GM21360 (cell line): Measurements from ENCODE around the gene VWA7.

Experiments
- ATAC-seq: cut with Tn5 transposase; IDR thresholded peaks from one replicate; pipeline ENCODE4 v1.9.1; 2021; ENCODE audit warnings: mild to moderate bottlenecking, moderate library complexity; ENCODE audit not compliant: unreplicated experiment

VWA7 gene

GRCh38 chr6:31732029-31732428 lies 45.1 kb downstream of the VWA7 start:
- no peak for ATAC-seq

GRCh38 chr6:31730631-31731086 lies 46.5 kb downstream of the VWA7 start:
- no peak for ATAC-seq

- no peak for ATAC-seq
Observed at GRCh38 chr6:31729979-31730630, 47.0 kb downstream of the VWA7 start.

DNA sequence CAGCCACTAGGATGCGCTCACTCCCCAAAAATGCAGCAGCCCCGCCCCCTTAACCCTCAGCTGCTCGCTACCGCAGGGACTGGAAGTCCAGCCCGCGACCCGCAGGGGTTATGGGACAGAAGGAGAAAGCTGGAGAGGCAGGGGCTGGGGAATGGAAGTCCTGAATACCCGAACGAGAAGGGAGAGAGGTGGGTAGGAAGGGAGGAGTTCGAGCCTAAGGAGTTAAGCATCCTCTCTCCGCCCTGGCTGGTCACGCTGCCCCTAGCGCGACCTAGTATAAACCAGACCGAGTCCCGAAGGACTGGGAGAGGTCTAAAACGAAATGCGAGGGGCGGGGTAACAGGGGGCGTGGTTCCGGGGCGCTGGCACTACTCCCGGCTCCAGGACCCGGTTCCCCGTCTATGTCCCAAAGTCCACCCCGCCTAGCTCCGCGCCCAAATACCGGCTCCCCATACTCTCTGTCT lies 47.6 kb downstream of the VWA7 start:
- ATAC-seq = no peak

GRCh38 chr6:31728767-31729514 lies 48.2 kb downstream of the VWA7 start, which contains the start of gene DDAH2:
DDAH2 (minus strand) TSS chr6:31729299; CDS start chr6:31729161, 138 bp downstream.
- ATAC-seq = no peak

- ATAC-seq = no peak
Observed at GRCh38 chr6:31727717-31728671, 49.1 kb downstream of the VWA7 start.

DNA sequence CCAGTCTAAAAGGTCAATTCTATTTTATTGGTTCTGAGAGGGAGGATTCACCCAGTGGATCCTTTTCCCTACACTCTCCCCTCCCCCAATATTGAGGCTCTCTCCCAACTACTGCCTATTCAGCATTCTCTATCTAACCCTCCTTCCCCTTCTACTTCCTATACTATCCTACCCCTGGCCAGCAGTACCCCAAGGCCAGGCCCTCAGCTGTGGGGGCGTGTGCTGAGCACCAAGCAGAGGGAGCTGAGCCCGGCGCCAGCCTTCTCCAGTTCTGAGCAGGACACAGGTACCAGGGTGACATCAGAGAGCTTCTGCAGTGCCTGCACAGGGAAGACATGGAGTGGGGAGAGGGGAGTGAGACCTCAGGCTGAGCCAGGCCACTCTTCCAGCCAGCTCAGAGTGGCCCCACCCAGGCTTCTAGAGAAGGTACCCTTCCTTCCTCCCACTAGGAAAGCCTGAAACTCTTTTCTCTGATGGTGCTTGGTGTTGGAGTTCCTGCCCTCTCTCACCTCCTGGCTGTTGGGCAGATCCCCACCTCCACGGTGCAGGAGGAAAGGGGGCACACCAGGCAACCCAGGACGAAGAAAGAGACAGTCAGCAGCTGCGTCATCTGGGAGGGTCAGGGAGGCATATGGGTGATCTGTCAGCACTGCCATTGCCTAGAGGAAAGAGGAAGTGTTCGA lies 50.0 kb downstream of the VWA7 start:
- no peak for ATAC-seq

DNA sequence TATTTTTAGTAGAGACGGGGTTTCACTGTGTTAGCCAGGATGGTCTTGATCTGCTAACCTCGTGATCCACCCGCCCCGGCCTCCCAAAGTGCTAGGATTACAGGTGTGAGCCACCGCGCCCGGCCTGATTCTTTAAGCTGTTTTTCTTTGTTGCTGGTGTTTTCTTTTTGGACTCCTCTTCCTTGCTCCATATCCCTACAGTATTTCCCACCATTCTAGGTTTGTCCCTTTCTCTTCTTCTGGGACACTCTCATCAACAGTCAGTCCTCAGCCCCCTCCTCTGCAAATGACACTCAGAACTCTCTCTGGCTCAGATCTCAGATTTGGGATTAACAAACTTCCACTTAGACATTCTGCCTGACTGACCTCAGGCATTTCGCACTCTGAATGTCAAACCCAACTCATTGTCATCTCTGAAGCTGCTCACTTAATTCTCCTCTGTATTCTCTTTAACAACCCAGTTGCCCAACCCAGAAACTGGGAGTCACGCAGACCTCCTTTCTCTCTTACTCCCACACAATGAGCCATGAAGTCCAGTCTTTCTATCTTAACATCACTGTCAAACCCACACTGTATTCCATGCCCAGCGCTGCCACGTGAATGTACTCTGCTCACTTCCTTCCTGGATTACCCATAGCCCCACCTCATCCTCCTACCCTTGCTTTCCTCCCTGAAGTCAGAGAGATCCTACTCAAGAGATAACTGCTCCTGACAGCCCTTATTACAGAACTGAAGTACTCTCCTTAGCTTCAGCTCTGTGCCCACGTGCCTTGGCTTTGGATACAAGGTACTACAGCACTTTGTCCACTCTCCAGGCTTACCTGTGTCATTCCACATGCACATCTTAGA lies 51.4 kb downstream of the VWA7 start:
- ATAC-seq = no peak

- no peak for ATAC-seq
Observed at GRCh38 chr6:31723980-31724691, 53.0 kb downstream of the VWA7 start.

DNA sequence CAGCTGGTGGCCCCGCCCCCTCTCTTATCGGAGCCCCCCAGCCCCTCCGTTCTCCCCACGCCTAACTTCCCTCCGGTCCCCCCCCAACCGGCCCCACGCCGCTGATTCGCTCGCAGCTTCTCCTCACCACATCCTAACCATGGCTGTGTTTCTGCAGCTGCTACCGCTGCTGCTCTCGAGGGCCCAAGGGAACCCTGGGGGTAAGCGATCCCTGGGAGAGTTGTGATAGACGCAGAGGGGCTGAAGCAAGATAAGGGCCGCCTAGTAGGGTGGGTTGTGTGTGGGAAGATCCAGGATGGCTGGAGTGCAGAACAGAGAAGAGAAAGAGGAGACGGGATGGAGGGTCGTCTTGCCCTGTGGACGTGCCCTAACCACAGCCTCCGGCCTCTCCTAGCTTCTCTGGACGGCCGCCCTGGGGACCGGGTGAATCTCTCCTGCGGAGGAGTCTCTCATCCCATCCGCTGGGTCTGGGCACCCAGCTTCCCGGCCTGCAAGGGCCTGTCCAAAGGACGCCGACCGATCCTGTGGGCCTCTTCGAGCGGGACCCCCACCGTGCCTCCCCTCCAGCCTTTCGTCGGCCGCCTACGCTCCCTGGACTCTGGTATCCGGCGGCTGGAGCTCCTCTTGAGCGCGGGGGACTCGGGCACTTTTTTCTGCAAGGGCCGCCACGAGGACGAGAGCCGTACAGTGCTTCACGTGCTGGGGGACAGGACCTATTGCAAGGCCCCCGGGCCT lies 53.7 kb downstream of the VWA7 start, which contains the start of gene MPIG6B:
Gene MPIG6B, plus strand, starts transcription at position 129 of the 735 bp plus-strand sequence. Its CDS starts 11 bp downstream, at position 140.
- ATAC-seq = no peak

GRCh38 chr6:31722173-31722572 lies 55.0 kb downstream of the VWA7 start:
- no peak for ATAC-seq

DNA sequence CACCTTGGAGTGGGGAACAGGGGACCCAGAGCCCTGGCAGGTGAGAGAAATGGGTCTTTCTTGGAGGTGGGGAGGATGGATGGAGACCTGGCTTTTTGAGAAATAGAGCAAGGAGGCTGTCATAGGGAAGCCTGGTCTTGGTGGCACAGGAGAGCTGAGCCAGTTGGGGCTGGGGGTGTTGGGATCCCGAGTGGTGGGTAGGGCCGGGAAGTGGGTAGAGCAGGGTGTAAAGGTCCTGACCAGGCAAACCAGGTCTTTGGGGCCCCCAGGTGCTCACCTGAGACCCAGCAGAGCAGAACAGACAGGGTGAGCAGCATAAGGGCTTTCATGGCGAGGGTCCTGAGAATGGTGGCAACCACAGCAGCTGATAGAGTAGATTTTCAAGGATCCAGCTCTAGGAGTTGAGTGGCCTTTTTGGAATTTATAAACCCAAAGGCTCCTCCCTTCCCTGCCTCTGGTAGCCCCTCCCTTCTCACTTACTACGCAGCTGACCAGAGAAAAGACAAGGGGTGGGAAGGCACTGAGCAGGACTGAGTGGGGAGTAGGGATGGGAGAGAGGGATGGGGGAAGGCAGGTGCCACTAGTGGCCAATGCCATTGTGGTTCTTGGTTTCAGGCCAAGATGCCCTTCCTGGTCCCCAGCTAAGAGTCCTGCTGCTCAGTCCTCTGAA lies 55.6 kb downstream of the VWA7 start, which contains the start of gene LY6G6C:
Gene LY6G6C, minus strand, starts transcription at position 396 of the 670 bp plus-strand sequence. Its CDS starts 67 bp downstream, at position 329.
- no peak for ATAC-seq

DNA sequence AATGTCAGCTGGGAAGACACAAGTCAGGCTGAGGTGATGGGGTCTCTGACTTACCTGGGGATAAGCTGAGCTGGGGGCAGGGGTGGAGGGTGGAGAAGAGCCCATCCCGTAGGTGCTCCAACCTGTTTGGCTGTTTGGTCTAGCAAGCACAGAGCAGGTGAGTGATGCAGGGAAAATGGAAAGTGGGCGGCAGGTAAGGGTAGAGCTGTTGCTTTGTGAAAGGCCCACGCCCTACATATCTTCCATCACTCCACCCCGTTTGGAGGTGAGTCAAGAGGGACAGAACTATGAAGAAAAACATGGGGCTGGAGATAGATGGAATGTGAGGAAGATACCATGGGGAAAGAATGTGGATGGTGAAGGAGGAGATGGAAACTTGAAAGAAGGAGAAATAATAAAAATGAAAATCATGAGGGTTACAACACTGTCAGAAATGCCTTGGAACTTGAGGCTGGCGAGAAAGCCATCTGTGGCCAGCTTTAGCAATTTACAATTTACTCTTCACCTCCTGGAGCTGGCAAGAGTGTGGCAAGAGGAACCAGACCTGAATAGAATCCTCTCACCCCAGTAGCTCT lies 56.8 kb downstream of the VWA7 start:
- ATAC-seq = no peak

DNA sequence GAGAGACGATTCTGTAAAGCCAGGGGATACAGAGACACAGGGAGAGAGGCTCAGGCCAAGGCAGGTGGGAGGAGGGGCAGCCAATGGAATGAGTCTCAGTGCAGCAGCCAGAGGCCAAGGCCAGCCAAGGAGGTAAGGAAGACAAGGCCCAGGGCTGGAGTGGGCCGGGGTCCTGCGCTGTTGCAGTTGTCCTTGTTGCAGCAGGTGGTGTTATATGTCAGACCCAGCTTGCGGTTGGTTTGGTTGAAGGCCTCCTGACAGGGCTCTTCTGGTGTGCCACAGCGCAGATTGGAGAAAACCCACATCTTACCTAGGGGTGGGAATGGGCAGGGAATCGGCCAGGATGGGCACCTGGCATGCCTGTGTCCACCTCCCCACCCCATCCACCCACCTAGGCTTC lies 58.1 kb downstream of the VWA7 start:
- no peak for ATAC-seq

DNA sequence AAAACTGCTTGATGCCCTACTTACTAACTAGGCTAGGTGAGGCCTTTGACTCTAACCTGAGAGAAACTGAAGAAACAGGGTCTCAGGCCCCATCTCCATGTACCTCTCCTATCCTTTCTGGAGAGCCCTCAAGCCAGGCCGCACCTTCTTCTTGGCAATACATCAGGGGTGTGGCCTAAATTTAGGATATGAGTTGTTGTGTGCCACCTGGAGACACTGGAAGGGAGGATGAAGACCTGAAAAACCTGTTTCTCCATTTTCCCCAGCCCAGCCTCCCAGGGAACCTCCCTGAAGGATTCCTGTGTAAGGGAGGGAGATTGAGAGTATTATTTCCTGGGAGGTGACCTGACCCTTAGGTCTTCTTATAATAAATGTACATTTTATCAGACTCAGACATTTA lies 58.9 kb downstream of the VWA7 start:
- no peak for ATAC-seq

DNA sequence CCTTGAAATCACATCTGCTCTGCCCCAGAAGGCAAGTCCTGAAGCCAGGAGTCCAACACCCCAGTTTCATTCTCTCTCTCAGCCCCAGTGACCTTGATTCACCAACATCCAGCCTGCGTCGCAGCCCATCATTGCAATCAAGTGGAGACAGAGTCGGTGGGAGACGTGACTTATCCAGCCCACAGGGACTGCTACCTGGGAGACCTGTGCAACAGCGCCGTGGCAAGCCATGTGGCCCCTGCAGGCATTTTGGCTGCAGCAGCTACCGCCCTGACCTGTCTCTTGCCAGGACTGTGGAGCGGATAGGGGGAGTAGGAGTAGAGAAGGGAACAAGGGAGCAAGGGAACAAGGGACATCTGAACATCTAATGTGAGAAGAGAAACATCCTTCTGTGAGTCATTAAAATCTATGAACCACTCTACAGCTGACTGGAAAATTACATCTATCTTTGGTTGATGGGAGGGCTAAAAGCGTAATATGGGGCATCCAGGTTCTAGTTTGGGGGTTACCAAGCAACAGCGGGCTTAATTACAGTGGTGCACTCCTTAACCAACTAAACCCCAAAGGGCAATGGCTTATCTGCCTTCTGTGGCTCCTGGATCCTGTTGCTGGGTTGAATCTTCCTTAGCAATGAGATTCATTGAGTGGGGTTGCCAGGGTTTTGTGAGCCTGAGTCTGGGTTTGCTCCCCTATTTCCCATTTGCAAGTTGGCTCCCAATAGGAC lies 59.5 kb downstream of the VWA7 start:
- no peak for ATAC-seq
